GM21367 (cell line): ENCODE data around the gene PDLIM3.
"Not testable (repeated sequence)": the region's sequence is repeated elsewhere in the genome, so short reads cannot be mapped to it uniquely, and the experiment has no call there.

Experiments
- ATAC-seq: cut with Tn5 transposase; IDR thresholded peaks from one replicate; pipeline ENCODE4 v1.9.1; 2021; ENCODE audit not compliant: unreplicated experiment

The PDLIM3 gene

GRCh38 chr4:185554365-185555126, 19.2 kb upstream of the PDLIM3 start:
- no peak for ATAC-seq

- ATAC-seq, result no peak
Observed at GRCh38 chr4:185552254-185552653, 16.9 kb upstream of the PDLIM3 start.

GRCh38 chr4:185550933-185551332, 15.6 kb upstream of the PDLIM3 start:
- no peak for ATAC-seq

- ATAC-seq, result no peak
Observed at GRCh38 chr4:185549095-185549639, 13.9 kb upstream of the PDLIM3 start.

- no peak for ATAC-seq
Observed at GRCh38 chr4:185548587-185548986, 13.3 kb upstream of the PDLIM3 start.

- ATAC-seq, result no peak
Observed at GRCh38 chr4:185546335-185546734, 11.0 kb upstream of the PDLIM3 start.

GRCh38 chr4:185542626-185543315, 7.5 kb upstream of the PDLIM3 start:
- no peak for ATAC-seq

GRCh38 chr4:185541251-185541727, 6.0 kb upstream of the PDLIM3 start:
- no peak for ATAC-seq

GRCh38 chr4:185540487-185541120, 5.3 kb upstream of the PDLIM3 start:
- ATAC-seq, result no peak

GRCh38 chr4:185540040-185540439, 4.7 kb upstream of the PDLIM3 start:
- no peak for ATAC-seq

- ATAC-seq, result no peak
Observed at GRCh38 chr4:185538806-185539205, 3.5 kb upstream of the PDLIM3 start.

GRCh38 chr4:185536411-185536709, 1.1 kb upstream of the PDLIM3 start:
- ATAC-seq, result no peak

- no peak for ATAC-seq
Observed at GRCh38 chr4:185535612-185536410, 504 bp upstream of the PDLIM3 start.

GRCh38 chr4:185534511-185534865, 819 bp downstream of the PDLIM3 start:
- no peak for ATAC-seq

- no peak for ATAC-seq
Observed at GRCh38 chr4:185532795-185533324, 2.4 kb downstream of the PDLIM3 start.

GRCh38 chr4:185532293-185532692, 3.0 kb downstream of the PDLIM3 start:
- no peak for ATAC-seq

- ATAC-seq, result not testable (repeated sequence)
Observed at GRCh38 chr4:185531654-185532053, 3.7 kb downstream of the PDLIM3 start.

- ATAC-seq, result no peak
Observed at GRCh38 chr4:185529413-185529812, 5.9 kb downstream of the PDLIM3 start.

GRCh38 chr4:185524888-185525863, 10.1 kb downstream of the PDLIM3 start:
- no peak for ATAC-seq

- ATAC-seq, result no peak
Observed at GRCh38 chr4:185523862-185524261, 11.4 kb downstream of the PDLIM3 start.
